ENCODE data around the gene MAP6.

- TF ChIP-seq POLR2A (IDR thresholded peaks at IDR 0.05; ENCODE audit: low read depth, low read length), result no peak
- no peak for TF ChIP-seq PAX5 (IDR thresholded peaks at IDR 0.05; ENCODE audit: insufficient read depth, low read length, severe bottlenecking)
- TF ChIP-seq POLR2AphosphoS5 (IDR thresholded peaks at IDR 0.05; ENCODE audit: low read depth, low read length), result no peak
- TF ChIP-seq POU2F2 (IDR thresholded peaks at IDR 0.05; ENCODE audit: low read depth, low read length), result no peak
- TF ChIP-seq SPI1 (IDR thresholded peaks at IDR 0.05; ENCODE audit: low read depth, low read length), result no peak
- TF ChIP-seq TAF1 (IDR thresholded peaks at IDR 0.05; ENCODE audit: low read depth, low read length), result no peak
These were observed 5.0 kb downstream of the MAP6 start for GRCh38 chr11:75663808-75664207.

Data from GM12891 (cell line).